Neural progenitor cell (in vitro differentiated cells): ENCODE results near the gene TLE3.

ENCODE experiments used
- CTCF ChIP-seq: fragments of 200-600 bp; sonication (generic); IDR thresholded peaks from 2 replicates; pipeline ENCODE4 v1.5.1; 2017; ENCODE audit warnings: antibody characterized with exemption, mild to moderate bottlenecking
- EZH2 ChIP-seq: fragments of 200-600 bp; sonication (generic); IDR thresholded peaks from 2 replicates; pipeline ENCODE4 v1.6.1; 2017; ENCODE audit warnings: antibody characterized with exemption, mild to moderate bottlenecking, moderate library complexity

GRCh38 chr15:70147178-70147760 lies 49.6 kb upstream of the TLE3 start:
- TF ChIP-seq CTCF (no peak), EZH2 (no peak)
